GM18951 (cell line): ENCODE measurements around the gene INS.

Experiments used
- POLR2A ChIP-seq: IDR thresholded peaks from 4 replicates; pipeline ENCODE4 v1.6.1; 2011; ENCODE audit warnings: mild to moderate bottlenecking; ENCODE audit not compliant: insufficient read length, insufficient read depth; ENCODE audit errors: extremely low read depth
- in situ Hi-C: fragments of 300-500 bp; cut with MboI; formaldehyde crosslinking; loops from one replicate; pipeline ENCODE4 v1.12.0; 2022; ENCODE audit warnings: low sequenced_read_pairs, mixed read lengths, inconsistent platforms; ENCODE audit not compliant: unreplicated experiment

Gene INS

DNA sequence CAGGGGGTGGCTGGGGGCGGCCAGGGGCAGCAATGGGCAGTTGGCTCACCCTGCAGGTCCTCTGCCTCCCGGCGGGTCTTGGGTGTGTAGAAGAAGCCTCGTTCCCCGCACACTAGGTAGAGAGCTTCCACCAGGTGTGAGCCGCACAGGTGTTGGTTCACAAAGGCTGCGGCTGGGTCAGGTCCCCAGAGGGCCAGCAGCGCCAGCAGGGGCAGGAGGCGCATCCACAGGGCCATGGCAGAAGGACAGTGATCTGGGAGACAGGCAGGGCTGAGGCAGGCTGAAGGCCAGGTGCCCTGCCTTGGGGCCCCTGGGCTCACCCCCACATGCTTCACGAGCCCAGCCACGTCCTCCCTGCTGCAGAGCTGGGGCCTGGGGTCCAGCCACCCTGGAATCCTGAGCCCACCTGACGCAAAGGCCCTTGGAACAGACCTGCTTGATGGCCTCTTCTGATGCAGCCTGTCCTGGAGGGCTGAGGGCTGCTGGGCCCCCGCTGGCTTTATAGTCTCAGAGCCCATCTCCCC, at the start of gene INS:
Gene INS, minus strand, starts transcription at position 474 of the 524 bp plus-strand sequence. Its CDS starts 238 bp downstream, at position 236.
- no peak for TF ChIP-seq POLR2A
- in situ Hi-C loops = loop anchor here (10.0 to 25.0 kb wide), 2 partner anchors 336 to 473 kb away; partner anchors contain the start of gene KRTAP5-6

DNA sequence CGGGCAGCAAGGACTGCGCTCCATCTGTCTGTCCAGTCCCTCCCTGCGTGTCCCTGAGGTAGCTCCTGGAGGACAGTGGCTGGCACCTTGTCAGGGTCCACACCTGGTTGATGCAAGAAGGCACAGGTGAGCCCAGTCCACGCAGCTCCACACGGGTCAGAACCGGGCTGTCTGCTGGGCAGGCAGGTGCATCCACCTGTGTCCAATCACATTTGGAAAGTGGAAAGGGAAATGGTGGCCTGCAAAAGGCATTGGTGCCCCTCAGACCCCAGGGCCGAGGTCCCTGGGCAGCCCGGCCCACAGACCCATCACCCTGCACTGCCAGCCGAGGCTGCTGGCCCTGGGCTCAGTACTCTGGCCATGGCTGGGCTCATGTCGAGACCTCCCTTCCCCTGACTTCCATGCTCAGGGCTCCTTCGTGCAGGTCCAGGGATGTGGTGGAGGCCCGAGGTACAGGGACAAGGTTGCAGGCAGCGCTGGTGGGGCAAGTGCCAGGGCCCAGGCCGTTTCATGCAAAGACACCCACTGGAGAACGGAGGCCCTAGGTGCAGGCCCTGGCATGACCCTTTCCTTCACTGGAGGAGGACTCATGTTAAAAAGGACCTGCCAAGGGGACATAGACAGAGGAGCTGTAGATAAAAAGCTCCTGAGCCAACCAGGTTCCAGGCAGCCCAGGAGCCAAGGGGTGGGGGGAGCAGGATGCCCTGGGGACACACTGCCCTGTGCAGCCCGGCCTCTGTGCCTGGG, 49.5 kb upstream of the INS start:
- in situ Hi-C loops = no loop called here

DNA sequence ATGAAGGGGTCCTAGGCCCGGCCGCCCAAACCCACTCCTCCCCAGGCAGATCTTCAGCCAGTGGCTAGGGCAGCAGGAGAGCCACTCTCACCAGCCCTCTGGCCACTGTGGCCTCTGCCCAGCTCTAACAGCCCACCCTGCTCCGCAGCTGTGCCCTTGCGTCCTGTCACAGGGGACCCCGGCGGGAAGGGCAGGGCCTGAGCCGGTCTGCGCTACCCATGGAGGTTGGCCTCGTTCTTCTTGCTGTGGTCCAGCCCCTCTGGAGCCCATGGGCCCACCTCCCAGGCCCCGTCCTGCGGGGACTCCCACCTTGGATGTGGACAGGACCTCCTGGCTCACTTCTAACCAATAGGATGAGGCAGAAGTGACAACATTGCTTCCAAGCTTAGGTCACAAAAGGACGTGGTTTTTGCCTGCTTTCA, 48.9 kb upstream of the INS start:
- in situ Hi-C loops = no loop called here
- no peak for TF ChIP-seq POLR2A

More for the DNA sequence above, 49.5 kb upstream of the INS start:
- TF ChIP-seq POLR2A = no peak

DNA sequence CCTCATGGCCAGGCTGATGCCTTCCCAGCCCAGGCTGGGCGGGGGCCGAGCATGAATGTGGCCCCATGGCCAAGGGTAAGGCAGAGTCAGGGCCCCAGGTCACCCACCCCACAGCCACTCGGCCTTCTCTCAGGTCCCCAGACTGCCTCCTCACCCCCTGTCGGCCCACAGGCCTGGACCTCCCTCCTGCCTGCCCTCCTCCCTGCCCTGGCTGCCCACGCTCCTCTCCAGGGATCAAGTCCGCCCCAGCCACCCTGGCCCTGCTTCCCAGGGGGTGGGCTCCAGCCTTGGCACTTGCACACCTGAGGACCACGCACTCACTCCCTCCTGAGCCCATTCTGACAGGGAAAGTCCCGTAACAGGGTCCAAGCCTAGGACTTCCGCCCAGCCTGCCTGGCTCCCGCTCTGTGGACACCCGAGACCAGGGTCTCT, 48.4 kb upstream of the INS start:
- in situ Hi-C loops = no loop called here

DNA sequence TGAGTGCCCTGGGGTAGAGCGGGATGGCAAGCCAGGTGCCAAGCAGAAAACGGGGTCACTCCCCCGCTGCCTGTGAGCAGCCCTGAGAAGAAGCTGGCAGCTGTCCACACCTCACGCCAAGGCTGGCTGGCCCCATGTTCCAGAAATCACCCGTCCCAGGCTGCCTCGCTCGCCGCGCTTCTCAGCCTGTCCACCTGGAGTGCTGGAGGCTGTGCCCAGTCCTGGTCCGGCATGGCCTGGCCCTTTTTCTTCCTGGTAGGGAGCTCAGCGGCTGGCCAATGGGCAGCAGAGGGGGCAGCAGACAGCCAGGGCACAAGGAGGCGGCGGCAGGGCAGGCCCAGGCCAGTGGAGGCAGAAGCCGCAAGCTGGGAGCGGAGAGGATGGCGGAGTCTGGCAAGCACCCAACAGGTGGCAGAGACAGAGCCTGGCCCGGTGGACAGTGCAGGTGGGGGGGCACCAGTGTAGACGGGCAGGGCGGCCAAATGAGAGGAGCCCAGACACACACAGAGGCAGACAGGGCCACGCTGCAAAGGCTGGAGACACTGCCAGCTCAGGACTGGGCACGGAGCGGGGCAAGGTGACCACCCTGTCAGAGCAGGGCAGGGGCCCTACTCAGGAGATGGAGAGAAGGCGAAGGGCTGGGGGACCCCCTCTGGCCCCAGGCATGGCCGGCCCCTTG, 47.8 kb upstream of the INS start:
- TF ChIP-seq POLR2A = no peak
- in situ Hi-C loops = no loop called here

More for the DNA sequence above, 48.4 kb upstream of the INS start:
- no peak for TF ChIP-seq POLR2A

DNA sequence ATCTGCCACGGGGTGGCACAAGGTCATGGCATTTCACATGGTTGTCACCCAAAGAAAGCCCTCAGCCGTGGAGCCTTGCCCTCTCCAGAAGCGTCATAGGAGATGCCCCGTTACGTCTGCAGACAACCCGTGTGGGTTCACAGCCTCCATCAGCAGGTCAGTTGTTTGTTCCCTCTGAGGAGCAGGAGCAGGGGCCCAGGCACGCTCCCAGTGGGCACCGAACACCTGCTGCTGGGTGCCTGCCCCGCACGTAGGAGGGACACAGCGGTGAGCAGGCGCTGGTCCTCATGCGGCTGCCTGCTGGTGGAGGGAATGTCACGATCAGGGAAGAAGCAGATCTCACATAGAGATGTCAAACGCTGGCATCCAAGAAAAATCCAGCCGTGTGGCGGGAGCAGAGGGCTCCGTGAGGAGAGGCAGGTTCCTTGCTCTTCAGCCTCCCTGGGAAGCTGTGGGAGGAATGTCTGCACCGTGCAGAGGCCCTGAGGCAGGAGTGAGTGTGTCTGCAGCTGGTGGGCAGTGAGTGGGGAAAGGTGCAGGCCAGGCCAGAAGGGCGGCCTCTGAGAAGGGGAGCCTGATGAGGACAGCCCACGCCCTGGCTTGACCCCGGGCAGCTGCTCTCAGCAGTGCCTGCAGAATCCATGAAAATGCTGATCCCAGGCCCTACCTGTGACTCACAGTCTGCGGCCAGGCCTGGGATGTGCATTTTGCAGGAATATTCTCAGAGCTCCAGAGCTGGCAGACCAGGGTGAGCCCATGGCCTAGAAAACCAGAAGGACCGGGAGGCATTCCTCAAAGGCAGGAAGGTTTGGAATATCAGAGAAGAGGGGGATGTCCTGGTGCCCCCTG, 47.0 kb upstream of the INS start:
- no peak for TF ChIP-seq POLR2A

DNA sequence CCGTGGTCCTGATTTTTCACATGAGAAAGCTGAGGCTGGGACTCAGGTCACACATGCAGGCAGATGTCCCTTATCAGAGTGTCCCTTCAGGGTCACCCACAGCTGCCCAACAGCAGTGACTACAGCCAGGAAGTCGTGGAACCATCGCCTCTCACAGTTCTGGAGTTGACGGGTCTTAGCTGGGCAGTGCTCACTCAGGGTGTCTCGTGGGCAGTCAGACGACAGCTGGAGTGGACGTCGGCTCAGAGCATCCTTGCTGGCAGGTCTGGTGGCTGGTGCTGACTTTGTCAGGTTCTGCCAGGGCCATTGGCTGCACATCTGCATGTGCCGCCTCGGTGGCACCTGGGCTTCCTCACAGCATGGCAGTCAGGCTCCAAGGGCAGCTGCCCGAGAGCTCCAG, 46.2 kb upstream of the INS start:
- in situ Hi-C loops = no loop called here
- no peak for TF ChIP-seq POLR2A

More for the DNA sequence above, 47.0 kb upstream of the INS start:
- in situ Hi-C loops = no loop called here

DNA sequence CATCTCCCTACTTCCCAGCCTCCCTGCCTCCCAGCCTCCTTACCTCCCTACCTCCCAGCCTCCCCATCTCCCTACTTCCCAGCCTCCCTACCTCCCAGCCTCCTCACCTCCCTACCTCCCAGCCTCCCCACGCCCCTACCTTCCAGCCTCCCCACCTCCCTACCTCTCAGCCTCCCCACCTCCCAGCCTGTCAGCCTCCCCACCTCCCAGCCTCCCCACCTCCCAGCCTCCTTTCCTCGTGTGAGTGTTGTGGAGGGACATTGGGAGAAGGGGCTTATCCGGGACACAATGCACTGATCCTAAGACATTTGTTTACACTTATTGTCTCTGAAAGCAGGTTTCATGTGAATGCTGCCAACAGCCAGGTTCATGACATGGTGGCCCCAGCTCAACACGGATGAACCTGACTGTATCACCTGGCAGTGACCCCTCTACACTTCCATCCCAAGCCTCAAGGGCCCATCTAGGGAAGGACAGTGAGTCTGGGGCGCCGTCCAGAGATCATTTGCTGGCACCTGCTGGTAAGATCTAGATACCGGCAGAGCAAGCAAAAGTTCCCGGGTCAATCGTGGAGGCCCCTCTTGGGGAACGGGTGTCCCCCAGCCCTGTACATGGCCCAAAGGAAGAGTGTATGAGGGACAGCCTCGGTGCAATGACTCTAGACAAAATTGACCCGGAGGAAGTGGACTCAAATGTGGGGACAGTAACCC, 45.1 kb upstream of the INS start:
- in situ Hi-C loops = no loop called here
- TF ChIP-seq POLR2A = no peak

DNA sequence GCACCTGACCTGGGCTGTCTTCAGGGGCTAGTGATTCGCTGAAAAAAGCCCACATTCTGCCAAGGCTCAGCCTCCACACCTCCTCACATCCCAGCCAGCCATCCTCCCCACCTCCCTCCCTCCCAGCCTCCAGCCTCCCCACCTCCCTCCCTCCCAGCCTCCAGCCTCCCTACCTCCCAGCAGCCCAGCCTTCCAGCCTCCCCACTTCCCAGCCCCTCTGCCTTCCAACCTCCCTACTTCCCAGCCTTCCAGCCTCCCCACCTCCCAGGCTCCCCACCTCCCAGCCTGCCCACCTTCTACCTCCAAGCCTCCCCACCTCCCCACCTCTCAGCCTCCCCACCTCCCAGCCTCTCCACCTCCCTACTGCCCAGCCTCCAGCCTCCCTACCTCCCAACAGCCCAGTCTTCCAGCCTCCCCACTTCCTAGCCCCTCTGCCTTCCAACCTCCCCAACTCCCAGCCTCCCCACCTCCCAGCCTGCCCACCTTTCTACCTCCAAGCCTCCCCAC, 44.3 kb upstream of the INS start:
- no peak for TF ChIP-seq POLR2A
- in situ Hi-C loops = no loop called here

DNA sequence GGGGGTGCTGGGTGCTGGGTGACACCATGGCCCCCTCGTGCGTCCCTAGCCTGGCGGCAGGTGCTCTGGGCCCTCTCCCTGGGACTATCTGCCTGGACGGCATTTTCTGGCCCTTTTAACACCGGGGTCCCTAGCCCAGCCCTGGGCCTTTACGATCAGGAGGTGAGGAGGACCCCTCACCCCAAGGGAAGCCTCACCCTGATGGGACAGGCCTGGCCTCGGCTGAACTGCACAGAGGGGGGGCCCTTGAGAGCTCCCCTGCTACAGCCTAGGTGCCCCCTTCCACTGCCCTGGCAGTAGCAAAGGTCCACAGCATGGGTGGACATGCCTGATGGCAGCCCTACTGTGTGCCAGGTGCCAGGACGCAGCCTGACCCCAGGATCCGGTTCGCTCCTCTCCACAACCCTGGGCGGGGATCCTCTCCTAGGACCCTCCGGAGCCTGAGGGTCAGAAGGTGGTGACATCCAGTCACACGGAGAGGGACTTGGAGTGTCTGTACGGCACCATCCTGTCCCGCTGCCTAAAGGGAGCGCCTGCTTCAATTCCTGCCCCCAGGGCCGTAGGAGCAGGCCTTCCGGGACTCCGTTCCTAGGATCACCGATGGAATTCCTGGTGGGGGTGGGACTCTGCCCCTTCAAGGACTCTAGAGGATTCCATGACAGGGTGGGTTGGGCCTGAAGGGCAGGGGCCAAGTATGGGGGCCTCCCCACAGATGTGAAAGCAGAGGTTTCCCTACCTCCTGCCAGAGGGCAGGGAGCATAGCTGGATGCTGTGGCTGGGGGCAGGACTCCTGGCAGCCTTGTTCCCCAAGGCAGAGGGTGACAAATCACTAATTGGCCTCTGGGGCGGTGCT, 43.6 kb upstream of the INS start:
- in situ Hi-C loops = no loop called here
- TF ChIP-seq POLR2A = no peak

DNA sequence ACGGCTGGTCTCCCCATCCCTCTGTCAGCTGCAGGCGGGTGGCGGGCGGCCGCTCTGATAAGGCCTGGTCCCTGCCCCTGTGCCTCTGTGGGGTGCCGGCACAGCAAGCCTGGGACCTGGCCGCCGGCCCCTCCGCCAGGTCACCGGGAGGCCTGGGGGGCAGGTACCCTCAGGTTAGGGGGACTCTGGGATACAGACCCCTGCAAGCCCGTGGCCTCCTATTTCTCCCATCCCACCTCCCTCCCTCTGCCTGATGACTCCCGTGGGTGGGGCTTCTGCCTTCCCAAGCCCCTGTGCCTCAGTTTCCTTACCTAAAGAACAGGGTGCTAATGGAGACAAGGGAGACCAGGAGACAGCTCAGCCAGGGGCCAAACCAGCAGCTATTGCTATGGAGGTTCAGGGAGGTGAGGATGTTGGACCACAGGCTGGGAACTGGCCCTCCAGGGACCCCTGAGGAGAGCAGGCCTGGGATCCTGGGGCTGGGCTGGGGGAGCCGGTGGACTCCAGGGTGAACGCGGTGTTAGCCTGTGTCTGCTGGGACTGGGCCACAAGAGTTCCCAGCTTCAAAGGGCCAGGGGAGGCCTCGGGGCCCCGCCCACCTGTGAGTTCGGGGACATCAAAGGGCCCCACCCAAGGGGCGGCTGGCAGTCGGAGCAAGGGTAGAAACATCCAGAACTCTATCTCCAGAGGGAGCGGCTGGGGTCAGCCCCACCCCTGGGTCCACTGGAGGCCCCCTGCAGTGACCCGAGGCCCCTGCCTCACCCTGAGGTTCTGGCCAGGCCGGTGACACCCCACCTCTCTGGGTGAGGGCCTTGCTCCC, 42.6 kb upstream of the INS start:
- in situ Hi-C loops = no loop called here

More for the DNA sequence above, 42.6 kb upstream of the INS start:
- TF ChIP-seq POLR2A = no peak
